Measurements from ENCODE around the gene LMAN1L. TPM values are rescaled to one million over a fixed set of nuclear protein-coding genes. Genes with fewer than 3 reads are reported as not detected.

Gene LMAN1L
- total RNA-seq, 1 experiment from 2014 or later, result not detected

- in situ Hi-C loops (cut with HindIII; ENCODE audit: low pct_unique_long_range_greater_than_20kb, low sequenced_read_pairs), result no loop called here
- peak; percentile 87 for DNase-seq (ENCODE audit: low read depth, low spot score)
Observed at GRCh38 chr15:74790080-74790916, 22.3 kb upstream of the LMAN1L start.

GRCh38 chr15:74791007-74791406 lies 21.6 kb upstream of the LMAN1L start:
- DNase-seq (ENCODE audit: low read depth, low spot score), result no peak
- in situ Hi-C loops (cut with HindIII; ENCODE audit: low pct_unique_long_range_greater_than_20kb, low sequenced_read_pairs), result no loop called here

DNA sequence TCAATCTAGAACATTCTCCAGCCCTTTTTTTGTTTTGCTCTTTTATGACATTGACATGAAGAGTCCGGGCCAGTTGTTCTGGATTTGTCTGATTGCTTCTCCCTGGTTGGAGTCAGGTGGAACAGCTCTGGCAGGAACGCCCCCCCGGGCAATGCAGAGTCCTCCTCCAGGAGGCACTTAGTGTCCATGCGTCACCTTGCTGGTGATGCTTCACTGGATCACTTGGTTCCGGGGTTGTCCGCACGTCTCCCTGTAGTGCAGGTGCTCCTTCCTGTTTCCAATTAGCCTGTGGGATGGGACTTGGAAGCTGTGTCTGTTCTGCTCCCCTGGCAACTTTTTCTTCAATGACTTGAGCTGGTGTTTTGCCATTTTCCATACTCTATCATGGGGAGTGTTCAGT lies 21.0 kb upstream of the LMAN1L start:
- in situ Hi-C loops (cut with HindIII; ENCODE audit: low pct_unique_long_range_greater_than_20kb, low sequenced_read_pairs), result no loop called here
- no peak for DNase-seq (ENCODE audit: low read depth, low spot score)

DNA sequence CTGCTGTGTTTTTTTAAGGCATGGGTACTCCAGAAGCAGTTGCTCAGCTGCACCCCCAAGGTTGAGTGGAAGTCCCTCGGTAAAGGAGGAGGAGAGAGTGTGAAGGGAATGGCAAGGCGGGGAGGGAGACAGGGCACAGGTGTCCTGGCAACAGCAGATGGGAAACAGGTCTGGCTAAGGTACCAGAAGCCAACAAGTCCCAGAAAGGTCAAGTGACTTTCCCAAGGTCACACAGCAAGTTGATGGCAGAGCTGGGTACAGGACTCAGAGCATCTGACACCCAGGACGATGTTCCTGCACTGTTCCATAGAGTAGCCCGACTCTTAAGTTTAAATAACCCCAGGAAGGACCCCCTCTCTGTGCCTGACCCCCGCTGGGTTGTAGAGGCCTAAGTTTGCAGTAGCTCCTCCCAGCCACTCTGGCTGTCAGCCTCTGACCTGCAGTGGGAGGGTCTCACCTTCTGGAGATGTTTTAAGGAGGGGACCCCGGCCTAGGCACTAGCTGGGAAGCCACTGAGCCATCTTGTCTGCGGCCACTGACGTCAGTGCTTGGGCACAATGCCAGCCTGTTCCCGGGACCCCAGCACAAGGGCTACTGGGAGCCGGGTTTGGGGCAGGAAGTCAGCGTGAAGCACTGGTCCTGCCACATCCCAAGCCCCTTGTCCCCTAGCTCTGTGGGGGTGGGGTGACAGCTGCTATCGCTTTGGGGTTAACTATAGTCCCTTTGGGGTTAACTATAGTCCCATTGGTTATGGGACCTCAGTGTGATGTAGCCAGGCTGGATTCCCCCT lies 20.2 kb upstream of the LMAN1L start:
- DNase-seq (ENCODE audit: low read depth, low spot score), result no peak
- in situ Hi-C loops (cut with HindIII; ENCODE audit: low pct_unique_long_range_greater_than_20kb, low sequenced_read_pairs), result no loop called here

DNA sequence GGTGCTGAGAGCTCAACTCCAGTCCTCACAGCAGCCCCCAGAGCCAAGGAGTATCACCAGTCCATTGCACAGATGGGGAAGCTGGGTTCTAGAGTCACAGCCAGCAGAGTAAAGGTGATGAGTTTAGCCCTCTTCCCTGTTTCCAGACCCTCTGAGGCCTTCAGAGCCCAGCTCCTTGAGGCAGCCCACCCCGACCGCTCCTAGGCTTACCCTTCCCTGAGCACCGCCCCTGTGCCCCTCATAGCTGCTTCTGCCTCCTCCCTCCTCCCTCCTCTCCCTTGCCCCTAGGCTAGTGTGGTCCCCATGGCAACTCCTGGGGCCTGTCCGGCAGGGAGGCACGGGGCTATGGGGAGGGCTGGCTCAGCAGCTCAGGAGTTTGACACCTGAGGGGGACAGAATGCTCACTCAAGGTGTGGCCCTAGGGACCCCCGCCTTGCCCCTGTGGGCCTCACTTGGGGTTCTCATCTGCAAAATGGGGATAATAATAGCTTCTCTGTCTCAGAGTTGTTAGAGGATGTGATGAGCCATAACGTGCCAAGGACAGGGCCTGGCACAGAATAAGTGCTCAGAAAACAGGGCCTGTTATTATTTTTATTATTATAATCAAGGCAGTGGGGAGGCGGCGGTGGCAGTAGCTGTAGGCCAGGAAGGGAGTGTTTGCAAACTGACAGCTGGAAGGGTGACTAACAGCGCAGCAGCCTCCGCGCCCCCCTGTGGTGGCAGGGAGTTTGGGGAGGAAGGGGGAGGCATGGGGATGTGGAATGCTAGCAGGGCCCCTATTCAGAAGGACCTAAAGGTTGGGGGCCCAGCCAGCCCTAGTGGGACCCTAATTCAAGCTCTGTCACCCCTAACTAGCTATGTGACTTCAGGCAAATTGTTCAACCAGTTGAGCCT lies 19.3 kb upstream of the LMAN1L start:
- DNase-seq (ENCODE audit: low read depth, low spot score), result no peak
- in situ Hi-C loops (cut with HindIII; ENCODE audit: low pct_unique_long_range_greater_than_20kb, low sequenced_read_pairs), result no loop called here

DNA sequence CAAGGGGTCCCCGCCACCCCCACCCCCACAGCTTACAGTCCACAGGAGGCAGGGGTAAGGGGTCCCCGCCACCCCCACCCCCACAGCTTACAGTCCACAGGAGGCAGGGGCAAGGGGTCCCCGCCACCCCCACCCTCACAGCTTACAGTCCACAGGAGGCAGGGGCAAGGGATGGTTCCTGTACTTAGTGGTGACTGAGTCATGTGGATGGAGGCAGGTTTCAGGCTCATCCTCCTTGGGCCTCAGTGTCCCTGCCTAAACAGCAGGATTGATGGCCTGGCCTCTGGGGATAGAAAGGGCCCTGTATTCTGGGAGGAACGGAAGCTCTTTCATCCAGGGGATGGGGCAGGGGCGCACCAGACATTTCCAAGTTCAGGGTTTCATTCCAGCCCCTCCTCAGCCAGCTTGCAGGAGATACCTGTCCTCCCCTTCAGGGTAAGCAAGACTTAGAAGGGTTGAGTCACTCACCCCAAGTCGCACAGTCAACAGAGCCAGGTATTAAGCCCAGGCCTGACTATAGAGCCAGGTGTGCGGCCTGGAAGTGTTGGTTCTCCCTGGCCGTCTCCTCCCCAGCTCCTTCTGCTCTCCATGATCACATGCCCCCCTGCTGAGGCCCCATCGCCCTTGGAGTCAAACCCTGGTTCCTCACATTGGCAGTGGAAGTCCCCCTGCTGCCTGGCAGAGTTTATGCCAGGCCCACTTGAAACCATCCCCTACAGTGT lies 18.2 kb upstream of the LMAN1L start:
- DNase-seq (ENCODE audit: low read depth, low spot score), result no peak
- in situ Hi-C loops (cut with HindIII; ENCODE audit: low pct_unique_long_range_greater_than_20kb, low sequenced_read_pairs), result no loop called here

GRCh38 chr15:74794970-74795349 lies 17.7 kb upstream of the LMAN1L start:
- in situ Hi-C loops (cut with HindIII; ENCODE audit: low pct_unique_long_range_greater_than_20kb, low sequenced_read_pairs), result no loop called here
- DNase-seq (ENCODE audit: low read depth, low spot score), result no peak

GRCh38 chr15:74795966-74796625 lies 16.5 kb upstream of the LMAN1L start:
- DNase-seq (ENCODE audit: low read depth, low spot score), result no peak
- in situ Hi-C loops (cut with HindIII; ENCODE audit: low pct_unique_long_range_greater_than_20kb, low sequenced_read_pairs), result no loop called here

DNA sequence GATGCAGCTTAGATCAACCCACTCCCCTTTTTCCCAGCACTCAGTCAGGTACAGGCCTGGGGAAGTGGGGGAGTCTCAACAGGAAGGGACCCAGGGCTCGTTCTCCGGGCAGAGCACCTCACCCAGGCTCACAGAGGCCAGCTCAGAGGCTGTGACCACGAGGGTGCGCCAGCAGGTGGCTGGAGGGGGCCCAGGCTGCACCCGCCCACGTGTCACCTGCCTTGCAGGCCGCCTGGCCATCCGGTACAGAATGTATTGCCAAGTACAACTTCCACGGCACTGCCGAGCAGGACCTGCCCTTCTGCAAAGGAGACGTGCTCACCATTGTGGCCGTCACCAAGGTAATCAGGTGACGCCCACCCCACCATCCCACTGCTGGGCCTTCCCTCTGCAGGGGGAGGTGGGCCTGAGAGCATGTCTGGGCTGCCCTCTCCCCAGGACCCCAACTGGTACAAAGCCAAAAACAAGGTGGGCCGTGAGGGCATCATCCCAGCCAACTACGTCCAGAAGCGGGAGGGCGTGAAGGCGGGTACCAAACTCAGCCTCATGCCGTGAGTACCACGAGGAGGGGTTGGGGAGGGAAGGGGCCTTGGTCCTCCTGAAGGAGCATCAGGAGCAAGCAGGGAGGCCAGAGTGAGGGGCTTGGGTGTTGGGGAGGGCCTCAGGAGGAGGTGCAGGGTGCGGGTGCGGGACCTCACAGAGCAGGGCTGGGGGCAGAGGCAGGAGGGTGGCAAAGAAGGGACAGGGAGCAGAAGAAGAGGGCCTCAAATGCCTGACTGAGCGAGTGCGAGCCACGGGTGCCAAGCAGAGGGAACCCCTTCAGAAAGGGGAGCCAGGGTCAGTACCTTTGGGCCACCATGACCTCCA lies 14.0 kb upstream of the LMAN1L start:
- DNase-seq (ENCODE audit: low read depth, low spot score), result no peak
- in situ Hi-C loops (cut with HindIII; ENCODE audit: low pct_unique_long_range_greater_than_20kb, low sequenced_read_pairs), result no loop called here

DNA sequence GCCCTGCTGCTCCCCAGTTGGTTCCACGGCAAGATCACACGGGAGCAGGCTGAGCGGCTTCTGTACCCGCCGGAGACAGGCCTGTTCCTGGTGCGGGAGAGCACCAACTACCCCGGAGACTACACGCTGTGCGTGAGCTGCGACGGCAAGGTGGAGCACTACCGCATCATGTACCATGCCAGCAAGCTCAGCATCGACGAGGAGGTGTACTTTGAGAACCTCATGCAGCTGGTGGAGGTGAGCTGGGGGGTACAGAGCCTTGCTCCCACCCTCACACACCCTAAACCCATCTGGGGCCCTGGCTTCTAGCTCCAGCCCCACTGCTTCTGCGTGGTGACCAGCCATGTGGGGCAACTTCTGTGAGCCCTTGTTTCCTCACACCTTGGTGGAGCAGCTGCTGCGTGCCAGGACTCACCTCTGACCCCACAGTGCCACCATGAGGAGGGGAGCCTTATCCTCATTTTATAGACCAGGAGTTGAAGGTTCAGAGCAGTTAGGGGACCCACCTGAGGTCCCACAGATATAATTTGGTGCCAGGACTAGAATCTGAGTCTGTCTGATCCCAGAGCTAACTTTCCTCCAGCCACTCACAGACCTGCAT lies 13.3 kb upstream of the LMAN1L start:
- DNase-seq (ENCODE audit: low read depth, low spot score), result no peak
- in situ Hi-C loops (cut with HindIII; ENCODE audit: low pct_unique_long_range_greater_than_20kb, low sequenced_read_pairs), result no loop called here

- in situ Hi-C loops (cut with HindIII; ENCODE audit: low pct_unique_long_range_greater_than_20kb, low sequenced_read_pairs), result no loop called here
- DNase-seq (ENCODE audit: low read depth, low spot score), result peak; percentile 72
Observed at GRCh38 chr15:74799856-74800558, 12.6 kb upstream of the LMAN1L start.

DNA sequence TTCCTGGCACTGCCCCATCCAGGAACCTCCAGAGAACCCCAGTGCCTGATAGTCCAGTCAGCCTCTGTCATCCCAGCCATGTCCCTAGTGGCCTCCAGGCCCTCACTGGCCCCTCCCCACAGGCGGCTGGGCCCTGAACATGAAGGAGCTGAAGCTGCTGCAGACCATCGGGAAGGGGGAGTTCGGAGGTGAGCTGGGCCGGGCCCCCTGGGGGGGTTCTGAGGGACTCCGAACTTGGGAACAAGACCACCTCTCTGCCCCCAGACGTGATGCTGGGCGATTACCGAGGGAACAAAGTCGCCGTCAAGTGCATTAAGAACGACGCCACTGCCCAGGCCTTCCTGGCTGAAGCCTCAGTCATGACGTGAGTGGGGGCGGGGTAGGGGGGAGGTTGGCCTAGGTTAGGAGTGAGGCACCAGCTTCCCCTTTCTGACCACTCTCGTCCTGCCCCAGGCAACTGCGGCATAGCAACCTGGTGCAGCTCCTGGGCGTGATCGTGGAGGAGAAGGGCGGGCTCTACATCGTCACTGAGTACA lies 12.0 kb upstream of the LMAN1L start:
- in situ Hi-C loops (cut with HindIII; ENCODE audit: low pct_unique_long_range_greater_than_20kb, low sequenced_read_pairs), result no loop called here
- DNase-seq (ENCODE audit: low read depth, low spot score), result no peak

DNA sequence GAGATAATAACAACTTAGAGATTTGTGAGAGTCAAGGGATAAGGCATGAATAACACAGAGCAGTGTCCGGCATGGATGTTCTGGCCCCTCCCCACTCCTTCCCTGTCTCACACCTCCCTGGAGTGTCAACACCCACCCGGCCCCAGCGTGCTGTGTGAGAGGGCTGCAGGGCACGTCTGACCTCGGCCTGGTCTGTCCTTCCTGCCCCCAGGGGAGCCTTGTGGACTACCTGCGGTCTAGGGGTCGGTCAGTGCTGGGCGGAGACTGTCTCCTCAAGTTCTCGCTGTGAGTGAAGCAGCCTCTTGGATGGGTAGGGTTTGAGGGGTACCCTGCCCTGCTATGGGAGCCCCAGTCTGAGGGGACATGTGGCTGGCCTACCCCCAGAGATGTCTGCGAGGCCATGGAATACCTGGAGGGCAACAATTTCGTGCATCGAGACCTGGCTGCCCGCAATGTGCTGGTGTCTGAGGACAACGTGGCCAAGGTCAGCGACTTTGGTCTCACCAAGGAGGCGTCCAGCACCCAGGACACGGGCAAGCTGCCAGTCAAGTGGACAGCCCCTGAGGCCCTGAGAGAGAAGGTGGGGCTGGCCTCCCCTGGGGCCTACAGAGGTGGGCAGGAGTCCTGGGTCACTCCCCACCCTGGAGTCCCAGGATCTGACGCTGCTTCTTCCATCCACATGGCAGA lies 11.2 kb upstream of the LMAN1L start:
- in situ Hi-C loops (cut with HindIII; ENCODE audit: low pct_unique_long_range_greater_than_20kb, low sequenced_read_pairs), result no loop called here
- DNase-seq (ENCODE audit: low read depth, low spot score), result no peak

DNA sequence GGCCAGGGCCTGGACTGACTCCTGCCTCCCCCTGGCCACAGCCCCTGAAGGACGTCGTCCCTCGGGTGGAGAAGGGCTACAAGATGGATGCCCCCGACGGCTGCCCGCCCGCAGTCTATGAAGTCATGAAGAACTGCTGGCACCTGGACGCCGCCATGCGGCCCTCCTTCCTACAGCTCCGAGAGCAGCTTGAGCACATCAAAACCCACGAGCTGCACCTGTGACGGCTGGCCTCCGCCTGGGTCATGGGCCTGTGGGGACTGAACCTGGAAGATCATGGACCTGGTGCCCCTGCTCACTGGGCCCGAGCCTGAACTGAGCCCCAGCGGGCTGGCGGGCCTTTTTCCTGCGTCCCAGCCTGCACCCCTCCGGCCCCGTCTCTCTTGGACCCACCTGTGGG lies 10.3 kb upstream of the LMAN1L start:
- DNase-seq (ENCODE audit: low read depth, low spot score), result no peak
- in situ Hi-C loops (cut with HindIII; ENCODE audit: low pct_unique_long_range_greater_than_20kb, low sequenced_read_pairs), result no loop called here

Measured in SK-MEL-5 (cell line).